Activated naive CD8-positive, alpha-beta T cell treated with anti-CD3 and anti-CD28 coated beads for 36 hours (primary cell): ENCODE data around the gene BANF2. TPM values are rescaled to one million over a fixed set of nuclear protein-coding genes. Genes with fewer than 3 reads are reported as not detected.
A peak's percentile ranks its signal among the peaks of the same experiment; 100 is the strongest.

Experiments
- DNase-seq: peaks from one replicate; pipeline ENCODE4 v3.0.0; 2021
- H3K27ac Mint-ChIP-seq: one replicate; pipeline ENCODE4 v1.8.0; 2022; ENCODE audit warnings: mild to moderate bottlenecking, moderate library complexity, mixed read lengths
- H3K27me3 Mint-ChIP-seq: one replicate; pipeline ENCODE4 v1.8.0; 2022; ENCODE audit warnings: mild to moderate bottlenecking, mixed read lengths
- H3K36me3 Mint-ChIP-seq: one replicate; pipeline ENCODE4 v1.8.0; 2021; ENCODE audit warnings: mild to moderate bottlenecking, mixed read lengths
- H3K4me1 Mint-ChIP-seq: one replicate; pipeline ENCODE4 v1.8.0; 2021; ENCODE audit warnings: mixed read lengths
- H3K4me3 Mint-ChIP-seq: one replicate; pipeline ENCODE4 v1.8.0; 2022; ENCODE audit warnings: mild to moderate bottlenecking, moderate library complexity, mixed read lengths
- H3K9me3 Mint-ChIP-seq: one replicate; pipeline ENCODE4 v1.8.0; 2022; ENCODE audit warnings: mixed read lengths
- total RNA-seq, 2 experiments: library from RNA; stranded (reverse); gene quantifications; one replicate each; pipeline ENCODE4 v1.2.3, GENCODE V29; 2021

Gene BANF2
- total RNA-seq, 2 experiments from 2014 or later: not detected

- H3K36me3 Mint-ChIP-seq: peaks cover 9% of the 10 kb centered on the region
- H3K4me3 Mint-ChIP-seq: no peak overlapping the region
- no peak overlapping the region for H3K27ac Mint-ChIP-seq
- no peaks in the 10 kb centered on the region for H3K27me3 Mint-ChIP-seq
- peaks cover 12% of the 10 kb centered on the region for H3K4me1 Mint-ChIP-seq
- DNase-seq: no peak
- H3K9me3 Mint-ChIP-seq: no peaks in the 10 kb centered on the region
Measured at GRCh38 chr20:17674722-17675518, 24.8 kb upstream of the BANF2 start.

GRCh38 chr20:17675519-17676377 lies 24.0 kb upstream of the BANF2 start:
- DNase-seq: no peak
- Mint-ChIP-seq H3K4me3 (no peak overlapping the region), H3K27ac (no peak overlapping the region), H3K27me3 (no peaks in the 10 kb centered on the region), H3K9me3 (no peaks in the 10 kb centered on the region), H3K4me1 (peaks cover 19% of the 10 kb centered on the region), H3K36me3 (peaks cover 5% of the 10 kb centered on the region)

- H3K4me3 Mint-ChIP-seq: no peak overlapping the region
- no peaks in the 10 kb centered on the region for H3K9me3 Mint-ChIP-seq
- H3K27me3 Mint-ChIP-seq: no peaks in the 10 kb centered on the region
- DNase-seq: no peak
- H3K36me3 Mint-ChIP-seq: peaks cover 2% of the 10 kb centered on the region
- peaks cover 18% of the 10 kb centered on the region for H3K4me1 Mint-ChIP-seq
- no peak overlapping the region for H3K27ac Mint-ChIP-seq
Measured at GRCh38 chr20:17676378-17676759, 23.4 kb upstream of the BANF2 start.

GRCh38 chr20:17676942-17677341 lies 22.8 kb upstream of the BANF2 start:
- H3K36me3 Mint-ChIP-seq: peaks cover 2% of the 10 kb centered on the region
- no peak for DNase-seq
- no peak overlapping the region for H3K4me3 Mint-ChIP-seq
- H3K27me3 Mint-ChIP-seq: no peaks in the 10 kb centered on the region
- peaks cover 14% of the 10 kb centered on the region for H3K4me1 Mint-ChIP-seq
- no peak overlapping the region for H3K27ac Mint-ChIP-seq
- H3K9me3 Mint-ChIP-seq: no peaks in the 10 kb centered on the region

GRCh38 chr20:17678295-17678694 lies 21.5 kb upstream of the BANF2 start:
- Mint-ChIP-seq H3K27me3 (no peaks in the 10 kb centered on the region), H3K9me3 (no peaks in the 10 kb centered on the region), H3K4me1 (peaks cover 18% of the 10 kb centered on the region), H3K4me3 (no peak overlapping the region), H3K27ac (no peak overlapping the region), H3K36me3 (peaks cover 2% of the 10 kb centered on the region)
- DNase-seq: no peak

GRCh38 chr20:17678886-17679285 lies 20.9 kb upstream of the BANF2 start:
- peaks cover 16% of the 10 kb centered on the region for H3K4me1 Mint-ChIP-seq
- no peak overlapping the region for H3K4me3 Mint-ChIP-seq
- H3K27me3 Mint-ChIP-seq: peaks cover 3% of the 10 kb centered on the region
- no peak overlapping the region for H3K27ac Mint-ChIP-seq
- DNase-seq: no peak
- H3K36me3 Mint-ChIP-seq: peaks cover 2% of the 10 kb centered on the region
- no peaks in the 10 kb centered on the region for H3K9me3 Mint-ChIP-seq

- H3K4me3 Mint-ChIP-seq: peak overlapping the region; percentile 73
- peaks cover 16% of the 10 kb centered on the region for H3K27me3 Mint-ChIP-seq
Measured at GRCh38 chr20:17679941-17680835, 19.6 kb upstream of the BANF2 start.

GRCh38 chr20:17680836-17681725 lies 18.7 kb upstream of the BANF2 start:
- peaks cover 20% of the 10 kb centered on the region for H3K27me3 Mint-ChIP-seq
- peak; percentile 83 for DNase-seq
- peak overlapping the region; percentile 73 for H3K4me3 Mint-ChIP-seq
- no peaks in the 10 kb centered on the region for H3K9me3 Mint-ChIP-seq
- peaks cover 2% of the 10 kb centered on the region for H3K36me3 Mint-ChIP-seq
- H3K4me1 Mint-ChIP-seq: peaks cover 15% of the 10 kb centered on the region
- H3K27ac Mint-ChIP-seq: peak overlapping the region; percentile 62

More at GRCh38 chr20:17679941-17680835, 19.6 kb upstream of the BANF2 start:
- Mint-ChIP-seq H3K27ac (peak overlapping the region; percentile 62), H3K4me1 (peaks cover 15% of the 10 kb centered on the region), H3K36me3 (peaks cover 2% of the 10 kb centered on the region), H3K9me3 (no peaks in the 10 kb centered on the region)
- no peak for DNase-seq

GRCh38 chr20:17681726-17682102 lies 18.1 kb upstream of the BANF2 start:
- no peak overlapping the region for H3K27ac Mint-ChIP-seq

GRCh38 chr20:17682103-17682888 lies 17.5 kb upstream of the BANF2 start, which contains the start of gene RRBP1:
Gene RRBP1, minus strand, starts transcription at chr20:17682242. Its CDS starts 21,735 bp downstream, at chr20:17660507.
- DNase-seq: peak; percentile 98
- Mint-ChIP-seq H3K36me3 (peaks cover 2% of the 10 kb centered on the region), H3K4me3 (peak within 1 kb of the TSS; percentile 81), H3K4me1 (peaks cover 15% of the 10 kb centered on the region), H3K27me3 (peaks cover 27% of the 10 kb centered on the region), H3K27ac (peak within 1 kb of the TSS; percentile 67), H3K9me3 (no peaks in the 10 kb centered on the region)

More at GRCh38 chr20:17681726-17682102, 18.1 kb upstream of the BANF2 start:
- Mint-ChIP-seq H3K36me3 (peaks cover 2% of the 10 kb centered on the region), H3K9me3 (no peaks in the 10 kb centered on the region), H3K27me3 (peaks cover 21% of the 10 kb centered on the region), H3K4me3 (peak overlapping the region; percentile 81), H3K4me1 (peaks cover 15% of the 10 kb centered on the region)
- DNase-seq: no peak

GRCh38 chr20:17682889-17683198 lies 16.9 kb upstream of the BANF2 start:
- no peak for DNase-seq
- H3K4me1 Mint-ChIP-seq: peaks cover 15% of the 10 kb centered on the region
- peak overlapping the region; percentile 81 for H3K4me3 Mint-ChIP-seq
- no peaks in the 10 kb centered on the region for H3K9me3 Mint-ChIP-seq
- peaks cover 2% of the 10 kb centered on the region for H3K36me3 Mint-ChIP-seq
- peaks cover 32% of the 10 kb centered on the region for H3K27me3 Mint-ChIP-seq
- no peak overlapping the region for H3K27ac Mint-ChIP-seq

- DNase-seq: no peak
- Mint-ChIP-seq H3K27ac (no peak overlapping the region), H3K27me3 (peaks cover 35% of the 10 kb centered on the region), H3K4me1 (peaks cover 15% of the 10 kb centered on the region), H3K36me3 (no peaks in the 10 kb centered on the region), H3K9me3 (no peaks in the 10 kb centered on the region), H3K4me3 (peak overlapping the region; percentile 25)
Measured at GRCh38 chr20:17683218-17684076, 16.3 kb upstream of the BANF2 start.
